Natural killer cell (primary cell): ENCODE results near the gene HIVEP3. TPM values are rescaled to one million over a fixed set of nuclear protein-coding genes. Genes with fewer than 3 reads are reported as not detected.
"Not testable (repeated sequence)": the region's sequence is repeated elsewhere in the genome, so short reads cannot be mapped to it uniquely, and the experiment has no call there.

Experiments used
- ATAC-seq, 3 donors: fragments of 150-1000 bp in 2 of 3; fragments of 200-7000 bp in 1 of 3; cut with Tn5 transposase; 1 replicate in 1 of 3; 2 replicates in 2 of 3; pipeline ENCODE4 v1.10.0; 2021; ENCODE audit warnings: mild to moderate bottlenecking in 2 of 3, moderate library complexity in 2 of 3
- DNase-seq, 2 donors: peaks; one replicate each; pipeline versions ENCODE4 v3.0.0 to v3.0.0-alpha.2; 2013 to 2021; ENCODE audit warnings: mixed read lengths in 1 of 2
- H3K27ac ChIP-seq: one replicate; pipeline ENCODE4 v1.5.1; 2013; ENCODE audit warnings: mild to moderate bottlenecking, low read length
- H3K27me3 ChIP-seq: one replicate; pipeline ENCODE4 v1.6.1; 2013; ENCODE audit warnings: low read length; ENCODE audit not compliant: control insufficient read depth, insufficient read depth
- H3K36me3 ChIP-seq: one replicate; pipeline ENCODE4 v1.6.1; 2013; ENCODE audit warnings: low read length; ENCODE audit not compliant: control insufficient read depth, insufficient read depth
- H3K4me1 ChIP-seq: one replicate; pipeline ENCODE4 v1.6.1; 2013; ENCODE audit warnings: low read length; ENCODE audit not compliant: control insufficient read depth, insufficient read depth
- H3K4me3 ChIP-seq: one replicate; pipeline ENCODE4 v1.5.1; 2013; ENCODE audit warnings: low read length
- H3K9me3 ChIP-seq: one replicate; pipeline ENCODE4 v1.6.1; 2013; ENCODE audit warnings: low read length; ENCODE audit not compliant: control insufficient read depth, insufficient read depth
- H3K27ac Mint-ChIP-seq, 2 donors: one replicate each; pipeline ENCODE4 v1.8.0; 2022; ENCODE audit warnings: mild to moderate bottlenecking in 2 of 2, mixed read lengths in 2 of 2, moderate library complexity in 1 of 2
- H3K27me3 Mint-ChIP-seq, 2 donors: one replicate each; pipeline ENCODE4 v1.8.0; 2022; ENCODE audit warnings: low read depth in 2 of 2, mixed read lengths in 2 of 2
- H3K36me3 Mint-ChIP-seq: one replicate; pipeline ENCODE4 v1.8.0; 2022; ENCODE audit warnings: mixed read lengths
- H3K4me1 Mint-ChIP-seq, 2 donors: one replicate each; pipeline ENCODE4 v1.8.0; 2022; ENCODE audit warnings: mixed read lengths in 2 of 2
- H3K4me3 Mint-ChIP-seq: one replicate; pipeline ENCODE4 v1.8.0; 2022; ENCODE audit warnings: mild to moderate bottlenecking, moderate library complexity, mixed read lengths
- H3K9me3 Mint-ChIP-seq, 2 donors: one replicate each; pipeline ENCODE4 v1.8.0; 2022; ENCODE audit warnings: mixed read lengths in 2 of 2
- CTCF ChIP-seq: fragments of 200-600 bp; IDR thresholded peaks from one replicate; pipeline ENCODE4 v1.8.0; 2022; ENCODE audit warnings: antibody characterized with exemption
- WGBS: methylation state at CpG from one replicate; pipeline ENCODE4 v1.1.7; 2013; ENCODE audit warnings: missing lambda C conversion rate; ENCODE audit not compliant: insufficient coverage; 5-methylcytosine and 5-hydroxymethylcytosine counted together
- intact Hi-C: fragments of 100-400 bp; cut with micrococcal nuclease; formaldehyde crosslinking; loops from one replicate; pipeline ENCODE4 v1.14.2; 2022
- total RNA-seq, 4 donors: library from RNA; stranded (reverse); fragments of 120-200 nt in 1 of 4; gene quantifications; one replicate each; pipeline versions ENCODE4 v1.2.3 to v1.2.4, GENCODE V29; 2013 to 2022

HIVEP3 gene
- total RNA-seq, 3 donors from 2014 or later (not counting 1 experiment from before 2014, with no cell fraction given) = 26.2 to 35.2 (median 29.8) TPM

GRCh38 chr1:41695118-41695745 lies 223.5 kb downstream of the HIVEP3 start:
- no peak for TF ChIP-seq CTCF
- whole genome bisulfite sequencing = 71% methylated on average over 3 of the region's 3 CpGs
- Mint-ChIP-seq H3K4me1 (peaks cover 7 to 23% of the 10 kb centered on the region in 2 donors), H3K27me3 (no peaks in the 10 kb centered on the region), H3K9me3 (no peaks in the 10 kb centered on the region), H3K36me3 (no peaks in the 10 kb centered on the region), H3K27ac (no peak overlapping the region), H3K4me3 (no peak overlapping the region)
- DNase-seq = no peak
- no peaks in the 10 kb centered on the region for H3K9me3 ChIP-seq
- H3K36me3 ChIP-seq = no peaks in the 10 kb centered on the region
- no peak overlapping the region for H3K4me3 ChIP-seq
- no peak for ATAC-seq
- H3K27ac ChIP-seq = no peak overlapping the region
- no peaks in the 10 kb centered on the region for H3K27me3 ChIP-seq
- H3K4me1 ChIP-seq = peaks cover 19% of the 10 kb centered on the region
- intact Hi-C loops = no loop called here

- H3K9me3 Mint-ChIP-seq, H3K36me3 ChIP-seq, H3K27ac Mint-ChIP-seq, H3K27ac ChIP-seq, DNase-seq, H3K36me3 Mint-ChIP-seq, H3K27me3 Mint-ChIP-seq, ATAC-seq, H3K9me3 ChIP-seq, H3K4me3 ChIP-seq, H3K4me3 Mint-ChIP-seq, intact Hi-C loops, H3K27me3 ChIP-seq: not testable (repeated sequence)
- 95% methylated on average over 10 of the region's 10 CpGs for WGBS
- peaks cover 34 to 35% of the 10 kb centered on the region in 2 donors for H3K4me1 Mint-ChIP-seq
- peaks cover 22% of the 10 kb centered on the region for H3K4me1 ChIP-seq
These were observed 226.8 kb downstream of the HIVEP3 start for GRCh38 chr1:41691966-41692365.

- H3K4me1 ChIP-seq = peaks cover 22% of the 10 kb centered on the region
- Mint-ChIP-seq H3K4me3 (no peak overlapping the region), H3K27me3 (no peaks in the 10 kb centered on the region), H3K36me3 (no peaks in the 10 kb centered on the region), H3K27ac (no peak overlapping the region), H3K4me1 (peaks cover 40% of the 10 kb centered on the region in 2 donors), H3K9me3 (no peaks in the 10 kb centered on the region)
- no peaks in the 10 kb centered on the region for H3K36me3 ChIP-seq
- H3K4me3 ChIP-seq = no peak overlapping the region
- H3K27me3 ChIP-seq = no peaks in the 10 kb centered on the region
- H3K9me3 ChIP-seq = no peaks in the 10 kb centered on the region
- ATAC-seq = no peak
- WGBS = 57% methylated on average over 1 of the region's 2 CpGs
- TF ChIP-seq CTCF = no peak
- DNase-seq = no peak
- no peak overlapping the region for H3K27ac ChIP-seq
- intact Hi-C loops = no loop called here
These were observed 227.3 kb downstream of the HIVEP3 start for GRCh38 chr1:41691424-41691823.

- Histone ChIP-seq H3K27me3 (no peaks in the 10 kb centered on the region), H3K27ac (no peak overlapping the region), H3K9me3 (no peaks in the 10 kb centered on the region), H3K36me3 (no peaks in the 10 kb centered on the region), H3K4me3 (no peak overlapping the region), H3K4me1 (peaks cover 24% of the 10 kb centered on the region)
- ATAC-seq = no peak
- H3K4me3 Mint-ChIP-seq = peak overlapping the region; percentile 35
- WGBS = 98% methylated on average over 8 of the region's 8 CpGs
- intact Hi-C loops = no loop called here
- peak overlapping the region; percentile 66 to 84 for H3K27ac Mint-ChIP-seq
- H3K4me1 Mint-ChIP-seq = peaks cover 51% of the 10 kb centered on the region in 2 donors
- no peaks in the 10 kb centered on the region for H3K27me3 Mint-ChIP-seq
- no peaks in the 10 kb centered on the region for H3K9me3 Mint-ChIP-seq
- no peaks in the 10 kb centered on the region for H3K36me3 Mint-ChIP-seq
- no peak for DNase-seq
- no peak for TF ChIP-seq CTCF
These were observed 228.4 kb downstream of the HIVEP3 start for GRCh38 chr1:41690331-41690730.
